Fibroblast of lung (primary cell): ENCODE measurements around the gene CDK2. TPM values are rescaled to one million over a fixed set of nuclear protein-coding genes. Genes with fewer than 3 reads are reported as not detected.

Source experiments
- DNase-seq, 2 donors: peaks; one replicate each; pipeline versions ENCODE4 v3.0.0 to v3.0.0-alpha.2; 2010; ENCODE audit warnings: low read depth in 2 of 2
- H2AFZ ChIP-seq: 2 replicates; pipeline ENCODE4 v1.5.1; 2012; ENCODE audit warnings: low read length, control low read depth, inconsistent platforms
- H3K27ac ChIP-seq: 2 replicates; pipeline ENCODE4 v1.5.1; 2011; ENCODE audit warnings: low read length, control low read depth; ENCODE audit not compliant: insufficient read depth
- H3K27me3 ChIP-seq: 2 replicates; pipeline ENCODE4 v1.5.1; 2011; ENCODE audit warnings: mild to moderate bottlenecking, low read length; ENCODE audit not compliant: control insufficient read depth, insufficient read depth
- H3K36me3 ChIP-seq: 2 replicates; pipeline ENCODE4 v1.5.1; 2011; ENCODE audit warnings: low read length; ENCODE audit not compliant: control insufficient read depth, insufficient read depth
- H3K4me1 ChIP-seq: 2 replicates; pipeline ENCODE4 v1.5.1; 2011; ENCODE audit warnings: low read length; ENCODE audit not compliant: control insufficient read depth, insufficient read depth; ENCODE audit errors: extremely low read depth
- H3K4me2 ChIP-seq: 2 replicates; pipeline ENCODE4 v1.5.1; 2011; ENCODE audit warnings: low read length, control low read depth; ENCODE audit not compliant: insufficient read depth; ENCODE audit errors: extremely low read depth
- H3K4me3 ChIP-seq, 4 experiments: fragments of 200-600 bp in 1 of 4; sonication (generic) in 1 of 4; replicated peaks in 1 of 4; 2 replicates each; pipeline ENCODE4 v1.5.1; 2011 to 2016; ENCODE audit warnings: low read length in 4 of 4, low read depth in 3 of 4, mild to moderate bottlenecking in 3 of 4, control low read depth in 2 of 4, inconsistent platforms in 1 of 4, mixed read lengths in 1 of 4; ENCODE audit not compliant: insufficient read depth in 1 of 4; ENCODE audit errors: control extremely low read depth in 1 of 4
- H3K79me2 ChIP-seq: 2 replicates; pipeline ENCODE4 v1.5.1; 2012; ENCODE audit warnings: mild to moderate bottlenecking, low read length, inconsistent platforms; ENCODE audit not compliant: control insufficient read depth, insufficient read depth
- H3K9ac ChIP-seq: 2 replicates; pipeline ENCODE4 v1.5.1; 2011; ENCODE audit warnings: mild to moderate bottlenecking, low read length, control low read depth; ENCODE audit not compliant: insufficient read depth
- H3K9me3 ChIP-seq: 2 replicates; pipeline ENCODE4 v1.5.1; 2012; ENCODE audit warnings: low read depth, low read length; ENCODE audit not compliant: control insufficient read depth, insufficient read depth
- H4K20me1 ChIP-seq: 2 replicates; pipeline ENCODE4 v1.5.1; 2011; ENCODE audit warnings: low read length; ENCODE audit not compliant: control insufficient read depth, insufficient read depth; ENCODE audit errors: extremely low read depth
- CTCF ChIP-seq, 2 donors: IDR thresholded peaks in 1 of 2; conservative IDR thresholded peaks in 1 of 2; 1 replicate in 1 of 2; 2 replicates in 1 of 2; pipeline ENCODE4 v1.5.1; 2011 to 2012; ENCODE audit warnings: low read length in 2 of 2, control low read depth in 1 of 2, inconsistent platforms in 1 of 2, low read depth in 1 of 2, mild to moderate bottlenecking in 1 of 2
- EZH2 ChIP-seq: IDR thresholded peaks from 2 replicates; pipeline ENCODE4 v1.5.1; 2012; ENCODE audit warnings: low read length, control low read depth, mild to moderate bottlenecking; ENCODE audit errors: missing control alignments
- polyA plus RNA-seq, 2 donors: library from polyadenylated mRNA; depleted of rRNA in 1 of 2; stranded (reverse) in 1 of 2; unstranded in 1 of 2; fragments of >200 nt; gene quantifications; 2 replicates each; pipeline ENCODE4 v1.2.1, GENCODE V29; 2011 to 2012; ENCODE audit warnings: missing spikeins in 1 of 2
- total RNA-seq: library from RNA; depleted of rRNA; stranded (reverse); fragments of >200 nt; gene quantifications from 2 replicates; pipeline ENCODE4 v1.2.1, GENCODE V29; 2014

CDK2 gene
- total and polyA plus RNA-seq, 2 donors (not counting 1 experiment from before 2014, with no cell fraction given): 12.7 to 32.5 TPM

DNA sequence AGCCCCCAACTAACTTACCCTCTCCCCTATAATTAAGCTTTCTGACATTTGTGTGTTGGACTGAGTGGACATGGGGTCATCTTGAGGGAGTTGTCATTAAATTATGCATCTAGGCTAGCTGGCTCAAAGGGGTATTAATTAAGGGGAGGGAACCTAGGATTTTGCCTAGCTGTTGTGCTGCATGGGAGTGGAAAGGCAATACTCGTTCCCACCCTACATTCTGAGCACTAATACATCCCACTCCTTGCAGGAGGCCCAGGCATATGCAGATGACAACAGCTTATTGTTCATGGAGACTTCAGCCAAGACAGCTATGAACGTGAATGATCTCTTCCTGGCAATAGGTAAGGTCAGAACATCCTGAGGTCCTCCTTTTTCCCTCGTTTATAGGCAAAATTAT lies 24.5 kb downstream of the CDK2 start:
- H3K9ac ChIP-seq: no peak overlapping the region
- H3K27ac ChIP-seq: no peak overlapping the region
- no peak overlapping the region for H2AFZ ChIP-seq
- H3K27me3 ChIP-seq: no peaks in the 10 kb centered on the region
- no peak overlapping the region for H3K4me2 ChIP-seq
- no peak for DNase-seq
- no peak overlapping the region for H3K4me3 ChIP-seq
- no peaks in the 10 kb centered on the region for H3K4me1 ChIP-seq
- peaks cover 13% of the 10 kb centered on the region for H3K36me3 ChIP-seq
- no peaks in the 10 kb centered on the region for H3K79me2 ChIP-seq
- TF ChIP-seq CTCF (conservative IDR thresholded peaks at IDR 0.05 in 1 of 2, IDR thresholded peaks at IDR 0.05 in 1 of 2; ENCODE audit: low read depth in 1 of 2, low read length in 2 of 2) (no peak), EZH2 (no peak)
- no peaks in the 10 kb centered on the region for H4K20me1 ChIP-seq
- no peaks in the 10 kb centered on the region for H3K9me3 ChIP-seq

DNA sequence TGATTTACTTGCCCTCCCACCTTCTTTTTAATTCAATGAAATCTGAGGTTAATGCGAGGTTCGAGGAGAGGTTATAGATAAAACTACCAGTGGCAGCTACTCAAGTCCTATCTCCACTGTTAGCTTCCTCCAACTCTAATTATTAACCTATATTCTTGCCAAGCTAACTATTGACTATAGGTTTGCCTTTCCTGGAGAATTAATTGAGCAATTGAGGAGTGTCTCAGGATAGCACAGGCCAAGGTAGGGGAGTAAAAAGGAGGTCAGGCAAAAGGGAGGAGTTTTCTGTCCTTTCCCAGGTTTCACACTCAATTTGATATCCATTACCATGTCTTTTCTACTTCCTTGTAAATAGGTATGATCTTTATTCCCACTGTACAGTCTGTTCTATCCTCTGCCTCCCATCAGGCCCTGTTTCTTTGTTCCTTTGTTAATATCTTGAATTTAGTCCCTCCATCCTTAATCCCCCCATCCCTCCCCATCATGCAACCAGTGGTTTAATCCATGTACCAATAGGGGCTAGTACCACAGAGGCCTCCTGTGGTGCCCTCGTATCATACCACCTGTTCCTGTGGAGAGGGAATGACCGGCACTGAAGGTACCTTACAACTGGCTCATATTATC lies 26.7 kb downstream of the CDK2 start:
- no peaks in the 10 kb centered on the region for H4K20me1 ChIP-seq
- no peak overlapping the region for H3K27ac ChIP-seq
- no peak overlapping the region for H3K4me3 ChIP-seq
- no peak overlapping the region for H3K4me2 ChIP-seq
- H3K36me3 ChIP-seq: peaks cover 13% of the 10 kb centered on the region
- no peaks in the 10 kb centered on the region for H3K9me3 ChIP-seq
- H3K27me3 ChIP-seq: no peaks in the 10 kb centered on the region
- no peak overlapping the region for H3K9ac ChIP-seq
- no peak for DNase-seq
- no peaks in the 10 kb centered on the region for H3K4me1 ChIP-seq
- TF ChIP-seq EZH2 (no peak), CTCF (conservative IDR thresholded peaks at IDR 0.05 in 1 of 2, IDR thresholded peaks at IDR 0.05 in 1 of 2; ENCODE audit: low read depth in 1 of 2, low read length in 2 of 2) (no peak)
- H3K79me2 ChIP-seq: peaks cover 2% of the 10 kb centered on the region
- no peak overlapping the region for H2AFZ ChIP-seq

DNA sequence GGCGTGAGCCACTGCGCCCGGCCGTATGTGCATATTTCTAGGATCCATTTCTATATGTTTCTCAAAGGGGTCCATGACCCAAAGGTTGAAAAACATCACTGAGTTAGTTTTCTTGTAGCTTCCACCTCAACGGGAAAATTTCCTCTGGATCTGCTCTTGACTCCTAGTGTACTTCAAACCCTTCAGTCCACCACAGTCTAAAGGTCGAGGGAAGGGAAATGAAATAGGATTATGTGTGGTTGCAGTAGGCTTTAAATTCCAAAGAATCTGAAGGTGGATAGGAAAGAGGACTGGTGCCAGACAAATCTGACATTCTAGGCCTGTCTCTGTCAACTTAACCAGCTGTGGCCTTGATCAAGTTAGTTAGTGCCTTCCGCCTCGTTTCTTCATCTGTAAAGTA lies 28.7 kb downstream of the CDK2 start:
- H3K4me1 ChIP-seq: no peaks in the 10 kb centered on the region
- H3K4me3 ChIP-seq: no peak overlapping the region
- TF ChIP-seq EZH2 (no peak), CTCF (conservative IDR thresholded peaks at IDR 0.05 in 1 of 2, IDR thresholded peaks at IDR 0.05 in 1 of 2; ENCODE audit: low read depth in 1 of 2, low read length in 2 of 2) (no peak)
- H4K20me1 ChIP-seq: no peaks in the 10 kb centered on the region
- peaks cover 9% of the 10 kb centered on the region for H3K36me3 ChIP-seq
- no peak overlapping the region for H3K9ac ChIP-seq
- no peak overlapping the region for H2AFZ ChIP-seq
- H3K79me2 ChIP-seq: peaks cover 2% of the 10 kb centered on the region
- H3K9me3 ChIP-seq: no peaks in the 10 kb centered on the region
- no peak overlapping the region for H3K4me2 ChIP-seq
- no peaks in the 10 kb centered on the region for H3K27me3 ChIP-seq
- H3K27ac ChIP-seq: no peak overlapping the region
- no peak for DNase-seq
